B cell (primary cell): ENCODE measurements around the gene SLC2A13. TPM values are rescaled to one million over a fixed set of nuclear protein-coding genes. Genes with fewer than 3 reads are reported as not detected.

ENCODE experiments used
- ATAC-seq: fragments of 200-7000 bp; cut with Tn5 transposase; one replicate; pipeline ENCODE4 v1.10.0; 2021; ENCODE audit warnings: low read depth, mild to moderate bottlenecking, moderate number of reproducible peaks, moderate library complexity
- CTCF ChIA-PET: fragments of 350-600 bp; sonication (Branson Sonifier 250); formaldehyde crosslinking; loops from one replicate; lab custom pipeline; 2021; ENCODE audit warnings: antibody characterized with exemption, inconsistent platforms; lab: Charles Lee
- POLR2A ChIA-PET: fragments of 350-600 bp; sonication (Branson Sonifier 250); formaldehyde crosslinking; loops from one replicate; lab custom pipeline; 2021; ENCODE audit warnings: antibody characterized with exemption; lab: Charles Lee
- DNase-seq: peaks from one replicate; pipeline ENCODE4 v3.0.0; 2013
- H2AFZ ChIP-seq: 2 replicates; pipeline ENCODE4 v1.6.1; 2012; ENCODE audit warnings: mild to moderate bottlenecking, low read depth, low read length; ENCODE audit not compliant: insufficient read depth, poor library complexity, severe bottlenecking
- H3K27ac ChIP-seq, 2 donors: 1 replicate in 1 of 2; 2 replicates in 1 of 2; pipeline ENCODE4 v1.5.1; 2012 to 2013; ENCODE audit warnings: low read length in 2 of 2, mild to moderate bottlenecking in 2 of 2, moderate library complexity in 1 of 2
- H3K27me3 ChIP-seq, 4 experiments: fragments of 200-600 bp in 1 of 4; sonication (generic) in 1 of 4; replicated peaks in 1 of 4; 1 replicate in 2 of 4; 2 replicates in 2 of 4; pipeline versions ENCODE4 v1.6.1 to v1.7.0; 2013 to 2016; ENCODE audit warnings: low read length in 3 of 4, mild to moderate bottlenecking in 2 of 4, mixed read lengths in 1 of 4, moderate library complexity in 1 of 4; ENCODE audit not compliant: insufficient read depth in 4 of 4, control insufficient read depth in 3 of 4; ENCODE audit errors: control extremely low read depth in 1 of 4
- H3K36me3 ChIP-seq, 2 experiments: replicated peaks in 1 of 2; 1 replicate in 1 of 2; 2 replicates in 1 of 2; pipeline versions ENCODE4 v1.6.1 to v1.7.1; 2013; ENCODE audit warnings: low read length in 1 of 2; ENCODE audit not compliant: insufficient read depth in 2 of 2, control insufficient read depth in 1 of 2; ENCODE audit errors: control extremely low read depth in 1 of 2, extremely low read depth in 1 of 2
- H3K4me1 ChIP-seq, 2 donors: fragments of 200-600 bp in 1 of 2; sonication (generic) in 1 of 2; 1 replicate in 1 of 2; 2 replicates in 1 of 2; pipeline versions ENCODE4 v1.5.1 to v1.6.1; 2013 to 2017; ENCODE audit warnings: low read length in 2 of 2; ENCODE audit not compliant: control insufficient read depth in 2 of 2, insufficient read depth in 2 of 2
- H3K4me2 ChIP-seq: replicated peaks from 2 replicates; pipeline ENCODE3; 2012; ENCODE audit warnings: mild to moderate bottlenecking, low read depth, low read length; ENCODE audit not compliant: poor library complexity, severe bottlenecking
- H3K4me3 ChIP-seq, 5 experiments: fragments of 200-600 bp in 1 of 5; sonication (generic) in 1 of 5; 1 replicate in 3 of 5; 2 replicates in 2 of 5; pipeline versions ENCODE4 v1.5.1 to v1.7.0; 2011 to 2016; ENCODE audit warnings: low read length in 4 of 5, mild to moderate bottlenecking in 4 of 5, low read depth in 2 of 5, control low read depth in 1 of 5, moderate library complexity in 1 of 5; ENCODE audit not compliant: insufficient read depth in 1 of 5; ENCODE audit errors: control extremely low read depth in 1 of 5, extremely low read depth in 1 of 5
- H3K79me2 ChIP-seq: fragments of 200-600 bp; sonication (generic); one replicate; pipeline ENCODE4 v1.6.0; 2016; ENCODE audit warnings: low read length; ENCODE audit not compliant: control insufficient read depth, insufficient read depth
- H3K9ac ChIP-seq: fragments of 200-600 bp; sonication (generic); 2 replicates; pipeline ENCODE4 v1.6.1; 2017; ENCODE audit warnings: mild to moderate bottlenecking, low read length, moderate library complexity
- H3K9me3 ChIP-seq, 3 donors: one replicate each; pipeline versions ENCODE4 v1.6.1 to v1.7.1; 2013; ENCODE audit warnings: low read length in 2 of 3; ENCODE audit not compliant: control insufficient read depth in 2 of 3, insufficient read depth in 1 of 3; ENCODE audit errors: control extremely low read depth in 1 of 3
- H4K20me1 ChIP-seq: 2 replicates; pipeline ENCODE4 v1.6.0; 2012; ENCODE audit warnings: mild to moderate bottlenecking, low read length; ENCODE audit not compliant: insufficient read depth, control insufficient read depth, poor library complexity, severe bottlenecking
- H3K27ac Mint-ChIP-seq: one replicate; pipeline ENCODE4 v1.8.0; 2021; ENCODE audit warnings: mixed read lengths
- H3K27me3 Mint-ChIP-seq: one replicate; pipeline ENCODE4 v1.8.0; 2021; ENCODE audit warnings: mixed read lengths
- H3K4me1 Mint-ChIP-seq: one replicate; pipeline ENCODE4 v1.8.0; 2021; ENCODE audit warnings: mixed read lengths
- H3K4me3 Mint-ChIP-seq: one replicate; pipeline ENCODE4 v1.8.0; 2021; ENCODE audit warnings: mixed read lengths
- H3K9me3 Mint-ChIP-seq: one replicate; pipeline ENCODE4 v1.8.0; 2022; ENCODE audit warnings: mixed read lengths; ENCODE audit not compliant: insufficient read depth
- EZH2 ChIP-seq: IDR thresholded peaks from 2 replicates; pipeline ENCODE4 v1.6.1; 2012; ENCODE audit warnings: borderline replicate concordance, low read depth, mild to moderate bottlenecking, moderate library complexity, low read length; ENCODE audit not compliant: insufficient read depth, poor library complexity, severe bottlenecking
- WGBS: methylation state at CpG from one replicate; pipeline ENCODE4 v1.1.5; 2013; ENCODE audit warnings: missing lambda C conversion rate; ENCODE audit not compliant: insufficient coverage; 5-methylcytosine and 5-hydroxymethylcytosine counted together
- intact Hi-C: fragments of 100-400 bp; cut with micrococcal nuclease; formaldehyde crosslinking; loops from one replicate; pipeline ENCODE4 v1.10.0; 2022
- polyA plus RNA-seq: library from polyadenylated mRNA; depleted of rRNA; stranded (reverse); fragments of >200 nt; gene quantifications from 2 replicates; pipeline ENCODE4 v1.2.3, GENCODE V29; 2012
- total RNA-seq, 2 donors: library from RNA; stranded (reverse); fragments of 120-200 nt in 1 of 2; gene quantifications; 1 replicate in 1 of 2; 2 replicates in 1 of 2; pipeline versions ENCODE4 v1.2.3 to v1.2.4, GENCODE V29; 2013 to 2022
- TF ChIP-seq, protein P1 (sequence below): fragments of 200-600 bp; IDR thresholded peaks from one replicate; pipeline ENCODE4 v1.8.0; 2022; ENCODE audit warnings: antibody characterized with exemption, mild to moderate bottlenecking

Gene SLC2A13
- total and polyA plus RNA-seq, 2 donors (not counting 1 experiment from before 2014, with no cell fraction given), result 2.1 to 8.6 TPM

DNA sequence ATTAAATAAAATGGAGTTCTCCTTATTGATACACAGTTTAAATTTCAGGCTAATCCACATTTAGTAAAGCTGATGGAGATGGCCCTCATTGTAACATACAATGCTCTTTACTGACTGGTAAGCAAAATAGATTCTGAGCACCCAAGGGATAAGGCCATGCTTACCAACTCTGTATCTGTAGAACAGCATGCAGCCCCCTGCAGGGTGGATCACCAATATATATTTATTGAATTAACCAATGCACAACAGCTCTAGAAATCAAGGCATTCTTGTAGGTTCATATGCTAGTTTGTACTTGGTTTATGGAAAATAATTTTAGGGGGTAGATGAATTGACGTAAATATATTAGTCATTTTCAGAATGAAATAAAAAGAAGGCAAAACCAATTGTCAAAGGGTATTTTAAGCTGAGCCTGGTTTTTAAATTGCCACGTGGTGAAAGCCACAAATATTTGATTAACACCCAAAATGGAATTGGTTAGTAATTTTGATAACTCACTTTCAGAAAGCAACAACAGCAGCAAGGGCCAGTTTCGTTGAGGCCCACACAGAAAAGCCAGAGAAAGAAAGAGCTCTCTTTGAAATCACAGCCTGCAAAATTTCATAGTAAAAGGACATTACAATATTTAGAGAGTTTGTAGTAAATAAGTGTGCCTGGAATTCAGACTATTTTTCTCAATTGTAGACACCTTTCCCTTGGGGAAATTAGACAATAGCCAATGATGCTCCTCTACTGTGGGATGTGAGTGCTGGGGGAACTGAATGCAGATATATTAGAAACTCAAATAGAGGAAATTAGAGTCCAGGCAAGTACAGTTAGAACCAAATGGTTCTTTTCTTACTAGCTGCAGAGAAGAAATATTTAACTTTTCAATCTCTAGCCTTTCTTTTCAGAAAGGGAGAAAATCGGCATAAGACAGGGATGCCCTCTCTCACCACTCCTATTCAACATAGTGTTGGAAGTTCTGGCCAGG, 270.1 kb downstream of the SLC2A13 start:
- ATAC-seq, result no peak
- Histone ChIP-seq H3K27ac (no peak overlapping the region), H3K4me3 (no peak overlapping the region), H3K9ac (no peak overlapping the region), H3K4me1 (peaks cover 0 to 3% of the 10 kb centered on the region in 2 donors), H3K9me3 (no peaks in the 10 kb centered on the region), H2AFZ (no peak overlapping the region), H3K4me2 (no peak overlapping the region), H4K20me1 (no peaks in the 10 kb centered on the region), H3K79me2 (no peaks in the 10 kb centered on the region), H3K36me3 (no peaks in the 10 kb centered on the region), H3K27me3 (no peaks in the 10 kb centered on the region)
- ChIA-PET CTCF (no interaction called here), POLR2A (no interaction called here)
- Mint-ChIP-seq H3K9me3 (no peaks in the 10 kb centered on the region), H3K27me3 (no peaks in the 10 kb centered on the region), H3K27ac (no peak overlapping the region), H3K4me1 (peaks cover 5% of the 10 kb centered on the region), H3K4me3 (no peak overlapping the region)
- TF ChIP-seq EZH2, result no peak
- TF ChIP-seq, protein P1, sequence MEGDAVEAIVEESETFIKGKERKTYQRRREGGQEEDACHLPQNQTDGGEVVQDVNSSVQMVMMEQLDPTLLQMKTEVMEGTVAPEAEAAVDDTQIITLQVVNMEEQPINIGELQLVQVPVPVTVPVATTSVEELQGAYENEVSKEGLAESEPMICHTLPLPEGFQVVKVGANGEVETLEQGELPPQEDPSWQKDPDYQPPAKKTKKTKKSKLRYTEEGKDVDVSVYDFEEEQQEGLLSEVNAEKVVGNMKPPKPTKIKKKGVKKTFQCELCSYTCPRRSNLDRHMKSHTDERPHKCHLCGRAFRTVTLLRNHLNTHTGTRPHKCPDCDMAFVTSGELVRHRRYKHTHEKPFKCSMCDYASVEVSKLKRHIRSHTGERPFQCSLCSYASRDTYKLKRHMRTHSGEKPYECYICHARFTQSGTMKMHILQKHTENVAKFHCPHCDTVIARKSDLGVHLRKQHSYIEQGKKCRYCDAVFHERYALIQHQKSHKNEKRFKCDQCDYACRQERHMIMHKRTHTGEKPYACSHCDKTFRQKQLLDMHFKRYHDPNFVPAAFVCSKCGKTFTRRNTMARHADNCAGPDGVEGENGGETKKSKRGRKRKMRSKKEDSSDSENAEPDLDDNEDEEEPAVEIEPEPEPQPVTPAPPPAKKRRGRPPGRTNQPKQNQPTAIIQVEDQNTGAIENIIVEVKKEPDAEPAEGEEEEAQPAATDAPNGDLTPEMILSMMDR, result no peak
- no CpG with 5 or more reads among the region's 4 CpGs for WGBS
- DNase-seq, result no peak
- intact Hi-C loops, result no loop called here
